PC-9 (cell line): ENCODE results near the gene LRP11.

ENCODE experiments used
- EZH2 ChIP-seq: fragments of 200-600 bp; sonication (generic); IDR thresholded peaks from 2 replicates; pipeline ENCODE4 v1.8.0; 2017; ENCODE audit warnings: antibody characterized with exemption, low read depth
- TF ChIP-seq, protein P1 (sequence below): fragments of 200-600 bp; sonication (generic); conservative IDR thresholded peaks from 2 replicates; pipeline ENCODE4 v1.6.1; 2017; ENCODE audit warnings: mixed run types, antibody characterized with exemption, mild to moderate bottlenecking, moderate library complexity

DNA sequence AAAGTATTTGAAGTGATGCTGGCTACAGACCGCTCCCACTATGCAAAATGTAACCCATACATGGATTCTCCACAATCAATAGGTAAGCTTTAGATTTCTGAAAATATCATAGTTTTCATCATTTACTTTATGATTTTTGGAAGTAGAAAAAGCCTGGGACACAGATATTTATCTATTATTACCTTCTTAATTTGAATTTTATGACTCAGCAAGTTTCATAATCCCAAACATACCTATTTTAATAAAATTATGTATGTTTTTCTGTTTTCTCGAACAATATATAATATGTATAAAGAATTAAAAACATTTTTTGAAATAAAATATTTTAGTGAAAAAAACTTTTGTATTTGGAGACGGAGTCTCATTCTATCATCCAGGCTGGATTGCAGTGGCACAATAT, 93.0 kb downstream of the LRP11 start:
- TF ChIP-seq, protein P1, sequence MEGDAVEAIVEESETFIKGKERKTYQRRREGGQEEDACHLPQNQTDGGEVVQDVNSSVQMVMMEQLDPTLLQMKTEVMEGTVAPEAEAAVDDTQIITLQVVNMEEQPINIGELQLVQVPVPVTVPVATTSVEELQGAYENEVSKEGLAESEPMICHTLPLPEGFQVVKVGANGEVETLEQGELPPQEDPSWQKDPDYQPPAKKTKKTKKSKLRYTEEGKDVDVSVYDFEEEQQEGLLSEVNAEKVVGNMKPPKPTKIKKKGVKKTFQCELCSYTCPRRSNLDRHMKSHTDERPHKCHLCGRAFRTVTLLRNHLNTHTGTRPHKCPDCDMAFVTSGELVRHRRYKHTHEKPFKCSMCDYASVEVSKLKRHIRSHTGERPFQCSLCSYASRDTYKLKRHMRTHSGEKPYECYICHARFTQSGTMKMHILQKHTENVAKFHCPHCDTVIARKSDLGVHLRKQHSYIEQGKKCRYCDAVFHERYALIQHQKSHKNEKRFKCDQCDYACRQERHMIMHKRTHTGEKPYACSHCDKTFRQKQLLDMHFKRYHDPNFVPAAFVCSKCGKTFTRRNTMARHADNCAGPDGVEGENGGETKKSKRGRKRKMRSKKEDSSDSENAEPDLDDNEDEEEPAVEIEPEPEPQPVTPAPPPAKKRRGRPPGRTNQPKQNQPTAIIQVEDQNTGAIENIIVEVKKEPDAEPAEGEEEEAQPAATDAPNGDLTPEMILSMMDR, result no peak
- no peak for TF ChIP-seq EZH2
